ENCODE data around the gene SYPL1.
A peak's percentile ranks its signal among the peaks of the same experiment; 100 is the strongest.

SYPL1 gene

GRCh38 chr7:106054156-106054910 is 57.8 kb downstream of the SYPL1 start:
- no peak for DNase-seq (ENCODE audit: low read depth)
- no peak for TF ChIP-seq CTCF (IDR thresholded peaks at IDR 0.05; ENCODE audit: low read length, missing control alignments)
- H3K4me3 ChIP-seq (replicated peaks; ENCODE audit: low read depth, low read length) = no peak overlapping the region

- no peak for DNase-seq (ENCODE audit: low read depth)
- TF ChIP-seq CTCF (IDR thresholded peaks at IDR 0.05; ENCODE audit: low read length, missing control alignments) = no peak
- H3K4me3 ChIP-seq (replicated peaks; ENCODE audit: low read depth, low read length) = no peak overlapping the region
Observed at GRCh38 chr7:106053109-106053508, 59.0 kb downstream of the SYPL1 start.

- H3K4me3 ChIP-seq (replicated peaks; ENCODE audit: low read depth, low read length) = no peak overlapping the region
- DNase-seq (ENCODE audit: low read depth) = no peak
- TF ChIP-seq CTCF (IDR thresholded peaks at IDR 0.05; ENCODE audit: low read length, missing control alignments) = no peak
Observed at GRCh38 chr7:106052681-106053080, 59.4 kb downstream of the SYPL1 start.

- H3K4me3 ChIP-seq (replicated peaks; ENCODE audit: low read depth, low read length) = no peak overlapping the region
- no peak for TF ChIP-seq CTCF (IDR thresholded peaks at IDR 0.05; ENCODE audit: low read length, missing control alignments)
- peak; percentile 82 for DNase-seq (ENCODE audit: low read depth)
Observed at GRCh38 chr7:106050746-106051117, 61.4 kb downstream of the SYPL1 start.

- DNase-seq (ENCODE audit: low read depth) = peak; percentile 92
- TF ChIP-seq CTCF (IDR thresholded peaks at IDR 0.05; ENCODE audit: low read length, missing control alignments) = peak; percentile 51
- H3K4me3 ChIP-seq (replicated peaks; ENCODE audit: low read depth, low read length) = no peak overlapping the region
Observed at GRCh38 chr7:106050002-106050745, 61.9 kb downstream of the SYPL1 start.

GRCh38 chr7:106049139-106049752 is 62.9 kb downstream of the SYPL1 start:
- TF ChIP-seq CTCF (IDR thresholded peaks at IDR 0.05; ENCODE audit: low read length, missing control alignments) = no peak
- no peak overlapping the region for H3K4me3 ChIP-seq (replicated peaks; ENCODE audit: low read depth, low read length)
- DNase-seq (ENCODE audit: low read depth) = no peak

Data from fibroblast of pulmonary artery (primary cell).